SKM-1 treated with dmso at 0.1 percent for 144 hours (cell line): ENCODE data around the gene EYA4.

Experiments
- DNase-seq: peaks from one replicate; lab custom pipeline; 2025; ENCODE audit not compliant: unreplicated experiment; lab: John Stamatoyannopoulos, UW

Gene EYA4

GRCh38 chr6:133348846-133349245 is 107.7 kb downstream of the EYA4 start:
- DNase-seq, result no peak

GRCh38 chr6:133350928-133351327 is 109.8 kb downstream of the EYA4 start:
- no peak for DNase-seq

GRCh38 chr6:133352046-133352445 is 110.9 kb downstream of the EYA4 start:
- no peak for DNase-seq

- DNase-seq, result no peak
Measured at GRCh38 chr6:133353061-133353460, 111.9 kb downstream of the EYA4 start.

- DNase-seq, result no peak
Measured at GRCh38 chr6:133355922-133356321, 114.8 kb downstream of the EYA4 start.

GRCh38 chr6:133358574-133359150 is 117.5 kb downstream of the EYA4 start:
- no peak for DNase-seq

- no peak for DNase-seq
Measured at GRCh38 chr6:133359256-133359655, 118.1 kb downstream of the EYA4 start.

GRCh38 chr6:133359760-133360159 is 118.6 kb downstream of the EYA4 start:
- DNase-seq, result no peak

- no peak for DNase-seq
Measured at GRCh38 chr6:133360194-133360593, 119.0 kb downstream of the EYA4 start.

- DNase-seq, result no peak
Measured at GRCh38 chr6:133362813-133363212, 121.7 kb downstream of the EYA4 start.

GRCh38 chr6:133368664-133369063 is 127.5 kb downstream of the EYA4 start:
- DNase-seq, result no peak

GRCh38 chr6:133369773-133370272 is 128.7 kb downstream of the EYA4 start:
- DNase-seq, result no peak

- DNase-seq, result no peak
Measured at GRCh38 chr6:133376743-133377142, 135.6 kb downstream of the EYA4 start.

- peak; percentile 30 for DNase-seq
Measured at GRCh38 chr6:133377219-133377618, 136.1 kb downstream of the EYA4 start.

- no peak for DNase-seq
Measured at GRCh38 chr6:133380047-133380446, 138.9 kb downstream of the EYA4 start.

- DNase-seq, result no peak
Measured at GRCh38 chr6:133380723-133381122, 139.6 kb downstream of the EYA4 start.

- DNase-seq, result no peak
Measured at GRCh38 chr6:133388731-133389130, 147.6 kb downstream of the EYA4 start.

- no peak for DNase-seq
Measured at GRCh38 chr6:133390168-133390567, 149.0 kb downstream of the EYA4 start.

GRCh38 chr6:133392015-133392414 is 150.9 kb downstream of the EYA4 start:
- DNase-seq, result no peak

GRCh38 chr6:133392641-133393040 is 151.5 kb downstream of the EYA4 start:
- no peak for DNase-seq

GRCh38 chr6:133393891-133394290 is 152.7 kb downstream of the EYA4 start:
- DNase-seq, result no peak

- no peak for DNase-seq
Measured at GRCh38 chr6:133394630-133395029, 153.5 kb downstream of the EYA4 start.

GRCh38 chr6:133396233-133396983 is 155.3 kb downstream of the EYA4 start:
- DNase-seq, result no peak
